Tibial nerve (tissue), 4 donors: ENCODE data around the gene ADRA2B. TPM values are rescaled to one million over a fixed set of nuclear protein-coding genes. Genes with fewer than 3 reads are reported as not detected.
A peak's percentile ranks its signal among the peaks of the same experiment; 100 is the strongest.

Source experiments
- DNase-seq, 2 donors: peaks; one replicate each; pipeline ENCODE4 v3.0.0-alpha.2; 2019; ENCODE audit warnings: low spot score in 2 of 2
- H3K27ac ChIP-seq, 4 donors: fragments of 200-600 bp; sonication (generic) in 3 of 4; one replicate each; pipeline ENCODE4 v1.5.1; 2017 to 2019; ENCODE audit warnings: mild to moderate bottlenecking in 1 of 4
- H3K27me3 ChIP-seq, 2 donors: fragments of 200-600 bp; sonication (generic) in 1 of 2; one replicate each; pipeline versions ENCODE4 v1.5.1 to v1.6.0; 2017 to 2019
- H3K36me3 ChIP-seq, 3 donors: fragments of 200-600 bp; sonication (generic); one replicate each; pipeline ENCODE4 v1.5.1; 2018 to 2019
- H3K4me1 ChIP-seq, 4 donors: fragments of 200-600 bp; sonication (generic) in 3 of 4; one replicate each; pipeline ENCODE4 v1.5.1; 2017 to 2019
- H3K4me3 ChIP-seq, 4 donors: fragments of 200-600 bp; sonication (generic) in 3 of 4; one replicate each; pipeline ENCODE4 v1.5.1; 2017 to 2019; ENCODE audit warnings: mild to moderate bottlenecking in 1 of 4, moderate library complexity in 1 of 4
- H3K9me3 ChIP-seq, 4 donors: fragments of 200-600 bp; sonication (generic) in 3 of 4; one replicate each; pipeline ENCODE4 v1.5.1; 2017 to 2019
- EP300 ChIP-seq, 2 donors: sonication (generic); formaldehyde crosslinking; IDR thresholded peaks; one replicate each; pipeline ENCODE4 v1.6.1; 2017; ENCODE audit warnings: antibody characterized with exemption in 2 of 2, mild to moderate bottlenecking in 1 of 2
- POLR2A ChIP-seq, 2 donors: fragments of 450-650 bp; IDR thresholded peaks; one replicate each; pipeline ENCODE4 v1.6.1; 2017; ENCODE audit warnings: antibody characterized with exemption in 2 of 2, mild to moderate bottlenecking in 2 of 2, moderate library complexity in 2 of 2
- WGBS, 2 donors: methylation state at CpG; one replicate each; pipeline ENCODE4 v1.1.5; 2018; 5-methylcytosine and 5-hydroxymethylcytosine counted together
- total RNA-seq, 4 donors: library from RNA; depleted of rRNA; stranded (reverse); fragments of >200 nt; gene quantifications; one replicate each; pipeline ENCODE4 v1.1.0, GENCODE V29; 2016
- TF ChIP-seq, protein P1 (sequence below), 5 experiments: fragments of 200-600 bp in 3 of 5; fragments of 450-650 bp in 2 of 5; sonication (generic) in 3 of 5; IDR thresholded peaks; one replicate each; pipeline ENCODE4 v1.5.1; 2016 to 2019; ENCODE audit warnings: antibody characterized with exemption in 5 of 5, mild to moderate bottlenecking in 3 of 5, moderate library complexity in 2 of 5

ADRA2B gene
- total RNA-seq, 4 donors from 2014 or later, result 2.1 to 5.0 (median 4.7) TPM

DNA sequence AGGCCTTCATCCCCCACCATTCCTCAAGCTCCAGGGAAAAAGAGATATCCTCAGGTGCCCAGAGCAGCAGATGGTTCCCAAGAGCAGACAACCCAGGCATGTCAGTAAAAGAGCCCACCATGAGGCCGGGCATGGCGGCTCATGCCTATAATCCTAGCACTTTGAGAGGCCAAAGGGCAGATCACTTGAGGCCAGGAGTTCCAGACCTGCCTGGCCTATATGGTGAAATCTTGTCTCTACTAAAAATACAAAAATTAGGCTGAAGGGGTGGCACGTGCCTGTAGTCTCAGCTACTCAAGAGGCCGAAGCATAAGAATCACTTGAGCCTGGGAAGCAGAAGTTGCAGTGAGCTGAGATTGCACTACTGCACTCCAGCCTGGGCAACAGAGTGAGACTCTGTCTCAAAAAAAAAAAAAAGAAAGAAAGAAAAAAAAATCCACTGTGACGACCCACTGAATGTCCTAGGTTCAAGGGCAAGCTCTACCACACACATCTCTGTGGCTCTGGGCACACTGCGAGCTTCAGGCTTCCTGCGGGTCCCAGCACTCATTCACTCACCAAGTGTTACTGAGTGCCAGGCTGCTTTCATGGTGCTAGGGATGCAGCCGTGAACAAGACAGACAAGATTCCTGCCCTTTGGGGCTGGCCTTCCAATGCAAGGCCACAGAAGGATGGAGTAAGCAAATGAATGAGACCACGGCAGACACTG is 35.4 kb upstream of the ADRA2B start:
- H3K27me3 ChIP-seq, result no peaks in the 10 kb centered on the region
- no peak overlapping the region for H3K4me3 ChIP-seq
- H3K36me3 ChIP-seq, result no peaks in the 10 kb centered on the region
- no peak overlapping the region for H3K27ac ChIP-seq
- peaks cover 0 to 19% (median 1%) of the 10 kb centered on the region in 4 donors for H3K4me1 ChIP-seq
- TF ChIP-seq POLR2A (IDR thresholded peaks at IDR 0.05) (no peak), EP300 (IDR thresholded peaks at IDR 0.05) (no peak)
- TF ChIP-seq, protein P1, sequence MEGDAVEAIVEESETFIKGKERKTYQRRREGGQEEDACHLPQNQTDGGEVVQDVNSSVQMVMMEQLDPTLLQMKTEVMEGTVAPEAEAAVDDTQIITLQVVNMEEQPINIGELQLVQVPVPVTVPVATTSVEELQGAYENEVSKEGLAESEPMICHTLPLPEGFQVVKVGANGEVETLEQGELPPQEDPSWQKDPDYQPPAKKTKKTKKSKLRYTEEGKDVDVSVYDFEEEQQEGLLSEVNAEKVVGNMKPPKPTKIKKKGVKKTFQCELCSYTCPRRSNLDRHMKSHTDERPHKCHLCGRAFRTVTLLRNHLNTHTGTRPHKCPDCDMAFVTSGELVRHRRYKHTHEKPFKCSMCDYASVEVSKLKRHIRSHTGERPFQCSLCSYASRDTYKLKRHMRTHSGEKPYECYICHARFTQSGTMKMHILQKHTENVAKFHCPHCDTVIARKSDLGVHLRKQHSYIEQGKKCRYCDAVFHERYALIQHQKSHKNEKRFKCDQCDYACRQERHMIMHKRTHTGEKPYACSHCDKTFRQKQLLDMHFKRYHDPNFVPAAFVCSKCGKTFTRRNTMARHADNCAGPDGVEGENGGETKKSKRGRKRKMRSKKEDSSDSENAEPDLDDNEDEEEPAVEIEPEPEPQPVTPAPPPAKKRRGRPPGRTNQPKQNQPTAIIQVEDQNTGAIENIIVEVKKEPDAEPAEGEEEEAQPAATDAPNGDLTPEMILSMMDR (IDR thresholded peaks at IDR 0.05), result no peak
- DNase-seq, result no peak
- no peaks in the 10 kb centered on the region for H3K9me3 ChIP-seq
- 81 to 87% methylated on average over 9 of the region's 9 CpGs for WGBS, 2 donors

DNA sequence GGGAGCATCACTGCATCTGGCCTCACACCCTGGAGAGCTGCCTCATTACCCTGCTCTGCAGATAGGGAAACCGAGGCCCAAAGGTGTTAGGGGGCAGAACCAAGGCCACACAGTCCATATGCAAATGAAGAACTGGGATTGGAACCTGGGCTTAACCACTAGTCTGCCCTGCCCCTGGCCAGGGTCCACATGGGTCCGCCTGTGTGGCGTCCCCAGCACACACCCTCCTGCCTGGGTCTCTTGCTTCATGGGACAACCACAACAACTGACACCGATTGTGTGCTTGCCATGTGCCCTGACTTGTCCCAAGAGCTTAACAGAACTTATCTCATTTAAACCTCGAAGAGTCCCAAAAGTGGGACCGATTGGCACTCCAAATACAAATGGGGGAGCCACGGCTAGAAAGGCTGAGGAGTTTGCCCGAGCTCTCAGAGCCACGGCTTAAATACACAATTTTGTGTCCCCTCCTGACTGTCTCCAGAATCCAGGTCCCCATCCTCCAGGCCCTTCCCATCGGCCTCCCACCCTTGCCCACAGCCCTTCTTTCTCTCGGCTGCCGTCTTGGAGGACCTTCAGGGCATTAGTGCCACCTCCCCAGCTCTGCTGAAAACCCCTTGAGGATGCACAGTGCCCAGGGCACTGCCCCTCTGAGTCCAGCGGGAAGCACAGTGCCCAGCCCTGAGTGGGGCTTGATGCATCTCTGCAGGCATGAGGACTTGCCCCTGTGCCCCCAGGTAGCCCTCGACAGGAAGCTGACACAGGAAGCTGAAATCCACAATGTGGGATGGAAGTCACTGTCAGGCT is 34.6 kb upstream of the ADRA2B start:
- Histone ChIP-seq H3K36me3 (no peaks in the 10 kb centered on the region), H3K4me3 (no peak overlapping the region), H3K4me1 (peaks cover 0 to 21% (median 5%) of the 10 kb centered on the region in 4 donors), H3K27me3 (no peaks in the 10 kb centered on the region), H3K27ac (no peak overlapping the region), H3K9me3 (no peaks in the 10 kb centered on the region)
- 93% methylated on average over 14 of the region's 14 CpGs for WGBS, 2 donors
- no peak for TF ChIP-seq POLR2A (IDR thresholded peaks at IDR 0.05)
- no peak for TF ChIP-seq EP300 (IDR thresholded peaks at IDR 0.05)
- TF ChIP-seq, protein P1 (IDR thresholded peaks at IDR 0.05), result no peak
- no peak for DNase-seq

DNA sequence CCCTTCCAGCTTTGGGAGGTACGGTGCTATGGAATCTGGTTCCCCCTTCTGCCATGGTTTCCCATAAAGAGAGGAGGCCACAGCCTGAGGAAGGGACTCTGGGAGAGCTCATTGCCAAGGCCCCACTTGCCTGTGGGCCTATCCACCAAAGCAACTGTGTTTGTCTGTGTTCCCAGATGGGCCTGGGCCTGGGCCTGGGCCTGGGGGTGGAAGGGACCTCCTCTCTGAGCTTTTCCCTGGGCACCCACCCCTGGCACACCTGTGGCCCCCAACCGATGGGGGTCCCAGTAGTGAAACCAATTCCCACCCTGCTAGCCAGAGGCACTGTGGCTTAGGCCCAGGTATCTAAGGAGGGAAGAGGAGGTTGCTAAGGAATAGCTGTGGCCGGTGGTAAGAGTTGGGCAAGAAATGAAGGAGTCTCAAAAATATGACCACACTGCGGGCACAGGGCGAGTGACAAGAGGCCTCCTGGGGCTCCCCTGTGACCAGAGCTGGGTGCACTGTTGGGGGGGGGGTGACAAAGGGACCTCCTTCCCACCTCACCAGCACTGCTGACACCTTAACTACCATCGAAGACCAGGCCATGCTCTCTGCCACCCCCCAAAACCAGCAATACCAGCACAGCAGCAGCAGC is 33.8 kb upstream of the ADRA2B start:
- WGBS, 2 donors, result 88 to 93% methylated on average over 6 of the region's 6 CpGs
- no peaks in the 10 kb centered on the region for H3K36me3 ChIP-seq
- H3K27me3 ChIP-seq, result no peaks in the 10 kb centered on the region
- H3K4me3 ChIP-seq, result no peak overlapping the region
- no peak overlapping the region for H3K27ac ChIP-seq
- no peak for DNase-seq
- TF ChIP-seq POLR2A (IDR thresholded peaks at IDR 0.05) (no peak), EP300 (IDR thresholded peaks at IDR 0.05) (no peak)
- TF ChIP-seq, protein P1 (IDR thresholded peaks at IDR 0.05), result no peak
- H3K9me3 ChIP-seq, result no peaks in the 10 kb centered on the region
- H3K4me1 ChIP-seq, result peaks cover 0 to 27% (median 9%) of the 10 kb centered on the region in 4 donors

DNA sequence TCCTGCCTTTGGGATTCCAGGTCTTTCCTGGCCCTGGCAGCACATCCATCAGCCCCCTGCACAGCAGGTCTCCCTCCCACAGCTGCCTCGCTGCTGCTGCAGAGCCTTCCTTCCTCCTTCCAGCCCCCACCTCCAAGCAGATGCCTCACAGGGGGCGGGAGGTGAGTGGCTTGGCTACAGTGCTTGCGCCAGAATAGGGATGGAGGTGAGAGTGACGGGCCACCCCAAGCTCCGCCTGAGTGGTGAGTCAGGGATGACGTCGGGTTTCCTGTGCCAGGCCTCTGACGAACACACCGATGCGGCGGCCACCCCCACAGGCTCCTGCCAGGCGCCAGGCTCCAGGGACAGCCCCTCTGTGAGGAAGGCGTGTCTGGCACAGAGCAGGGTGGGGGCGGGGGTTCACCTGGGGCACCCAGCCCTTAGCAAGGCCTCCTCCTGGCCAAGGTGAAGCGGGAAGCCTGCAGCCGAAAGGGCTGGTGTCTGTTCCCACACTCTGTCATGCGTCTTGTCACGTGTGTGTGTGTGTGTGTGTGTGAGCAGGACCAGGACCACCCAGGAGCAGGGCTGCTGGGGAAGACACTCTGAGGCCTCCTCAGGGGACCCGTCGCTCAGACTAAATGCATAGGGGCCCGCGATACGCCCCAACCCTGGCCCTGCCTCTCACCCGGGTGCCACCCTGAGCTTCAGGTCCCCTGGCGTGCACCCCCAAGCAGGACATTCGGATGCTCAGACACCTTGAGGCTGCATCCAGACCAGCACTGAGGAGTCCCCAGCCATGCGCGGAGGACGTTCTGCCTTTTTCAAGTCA is 32.2 kb upstream of the ADRA2B start:
- Histone ChIP-seq H3K27me3 (peaks cover 0 to 10% of the 10 kb centered on the region in 2 donors), H3K4me1 (peaks cover 0 to 32% (median 15%) of the 10 kb centered on the region in 4 donors), H3K36me3 (no peaks in the 10 kb centered on the region), H3K4me3 (no peak overlapping the region), H3K27ac (peak overlapping the region in 1 of 4 donors; percentile 83), H3K9me3 (no peaks in the 10 kb centered on the region)
- DNase-seq, result peak in 1 of 2 donors; percentile 44
- WGBS, 2 donors, result 45 to 47% methylated on average over 15 to 27 of the region's 29 CpGs
- no peak for TF ChIP-seq POLR2A (IDR thresholded peaks at IDR 0.05)
- no peak for TF ChIP-seq EP300 (IDR thresholded peaks at IDR 0.05)
- TF ChIP-seq, protein P1 (IDR thresholded peaks at IDR 0.05), result no peak
